ENCODE data around the gene PTPRH.
A peak's percentile ranks its signal among the peaks of the same experiment; 100 is the strongest.

The PTPRH gene

GRCh38 chr19:55250262-55251036, 41.1 kb upstream of the PTPRH start:
- no peak for TF ChIP-seq GABPA (IDR thresholded peaks at IDR 0.05; ENCODE audit: low read depth)
- no peak for TF ChIP-seq REST (IDR thresholded peaks at IDR 0.05; ENCODE audit: insufficient replicate concordance, low read depth)
- TF ChIP-seq CTCF (IDR thresholded peaks at IDR 0.05; ENCODE audit: insufficient read depth, low read length) = no peak
- TF ChIP-seq SPI1 (IDR thresholded peaks at IDR 0.05; ENCODE audit: borderline replicate concordance, low read depth) = no peak
- no peak for TF ChIP-seq POLR2AphosphoS5 (IDR thresholded peaks at IDR 0.05; ENCODE audit: low read depth)
- Histone ChIP-seq H3K27me3 (ENCODE audit: insufficient read depth, poor library complexity, severe bottlenecking) (no peaks in the 10 kb centered on the region), H3K27ac (replicated peaks) (no peak overlapping the region; the same call in 1 of the 2 replicates), H3K4me3 (replicated peaks; ENCODE audit: insufficient read depth, low read length) (no peak overlapping the region)
- no peak for DNase-seq (ENCODE audit: low read depth in 1 of 2, low spot score in 1 of 2)

GRCh38 chr19:55249841-55250240, 40.5 kb upstream of the PTPRH start:
- no peaks in the 10 kb centered on the region for H3K27me3 ChIP-seq (ENCODE audit: insufficient read depth, poor library complexity, severe bottlenecking)
- H3K27ac ChIP-seq (replicated peaks) = no peak overlapping the region
- no peak for DNase-seq (ENCODE audit: low read depth in 1 of 2, low spot score in 1 of 2)
- H3K4me3 ChIP-seq (replicated peaks; ENCODE audit: insufficient read depth, low read length) = no peak overlapping the region
- TF ChIP-seq REST (IDR thresholded peaks at IDR 0.05; ENCODE audit: insufficient replicate concordance, low read depth) = no peak
- TF ChIP-seq CTCF (IDR thresholded peaks at IDR 0.05; ENCODE audit: insufficient read depth, low read length) = no peak
- no peak for TF ChIP-seq POLR2AphosphoS5 (IDR thresholded peaks at IDR 0.05; ENCODE audit: low read depth)
- TF ChIP-seq SPI1 (IDR thresholded peaks at IDR 0.05; ENCODE audit: borderline replicate concordance, low read depth) = no peak
- TF ChIP-seq GABPA (IDR thresholded peaks at IDR 0.05; ENCODE audit: low read depth) = no peak

GRCh38 chr19:55248704-55249103, 39.4 kb upstream of the PTPRH start:
- no peak for DNase-seq (ENCODE audit: low read depth in 1 of 2, low spot score in 1 of 2)
- TF ChIP-seq POLR2AphosphoS5 (IDR thresholded peaks at IDR 0.05; ENCODE audit: low read depth) (no peak), REST (IDR thresholded peaks at IDR 0.05; ENCODE audit: insufficient replicate concordance, low read depth) (no peak), GABPA (IDR thresholded peaks at IDR 0.05; ENCODE audit: low read depth) (no peak), CTCF (IDR thresholded peaks at IDR 0.05; ENCODE audit: insufficient read depth, low read length) (no peak), SPI1 (IDR thresholded peaks at IDR 0.05; ENCODE audit: borderline replicate concordance, low read depth) (no peak)
- no peaks in the 10 kb centered on the region for H3K27me3 ChIP-seq (ENCODE audit: insufficient read depth, poor library complexity, severe bottlenecking)
- peak overlapping the region; percentile 61; the same call in 1 of the 2 replicates for H3K27ac ChIP-seq (replicated peaks)
- H3K4me3 ChIP-seq (replicated peaks; ENCODE audit: insufficient read depth, low read length) = no peak overlapping the region

All from HL-60 (cell line).